GM12865 (cell line): ENCODE results near the gene CDH4.

Source experiments
- DNase-seq: peaks from one replicate; pipeline ENCODE4 v3.0.0; 2010; ENCODE audit warnings: low read depth
- H3K4me3 ChIP-seq: 2 replicates; pipeline ENCODE4 v1.5.1; 2011; ENCODE audit warnings: mild to moderate bottlenecking, low read depth, low read length, control low read depth
- TF ChIP-seq, protein P1 (sequence below): IDR thresholded peaks from 2 replicates; pipeline ENCODE4 v1.5.1; 2011; ENCODE audit warnings: low read length, control low read depth, low read depth, inconsistent platforms; ENCODE audit not compliant: insufficient read depth; ENCODE audit errors: missing control alignments

CDH4 gene

GRCh38 chr20:61986762-61987321 lies 734.8 kb downstream of the CDH4 start:
- H3K4me3 ChIP-seq = no peak overlapping the region
- TF ChIP-seq, protein P1, sequence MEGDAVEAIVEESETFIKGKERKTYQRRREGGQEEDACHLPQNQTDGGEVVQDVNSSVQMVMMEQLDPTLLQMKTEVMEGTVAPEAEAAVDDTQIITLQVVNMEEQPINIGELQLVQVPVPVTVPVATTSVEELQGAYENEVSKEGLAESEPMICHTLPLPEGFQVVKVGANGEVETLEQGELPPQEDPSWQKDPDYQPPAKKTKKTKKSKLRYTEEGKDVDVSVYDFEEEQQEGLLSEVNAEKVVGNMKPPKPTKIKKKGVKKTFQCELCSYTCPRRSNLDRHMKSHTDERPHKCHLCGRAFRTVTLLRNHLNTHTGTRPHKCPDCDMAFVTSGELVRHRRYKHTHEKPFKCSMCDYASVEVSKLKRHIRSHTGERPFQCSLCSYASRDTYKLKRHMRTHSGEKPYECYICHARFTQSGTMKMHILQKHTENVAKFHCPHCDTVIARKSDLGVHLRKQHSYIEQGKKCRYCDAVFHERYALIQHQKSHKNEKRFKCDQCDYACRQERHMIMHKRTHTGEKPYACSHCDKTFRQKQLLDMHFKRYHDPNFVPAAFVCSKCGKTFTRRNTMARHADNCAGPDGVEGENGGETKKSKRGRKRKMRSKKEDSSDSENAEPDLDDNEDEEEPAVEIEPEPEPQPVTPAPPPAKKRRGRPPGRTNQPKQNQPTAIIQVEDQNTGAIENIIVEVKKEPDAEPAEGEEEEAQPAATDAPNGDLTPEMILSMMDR = no peak
- no peak for DNase-seq

GRCh38 chr20:61988665-61989064 lies 736.6 kb downstream of the CDH4 start:
- H3K4me3 ChIP-seq = no peak overlapping the region
- TF ChIP-seq, protein P1 = no peak
- DNase-seq = no peak

DNA sequence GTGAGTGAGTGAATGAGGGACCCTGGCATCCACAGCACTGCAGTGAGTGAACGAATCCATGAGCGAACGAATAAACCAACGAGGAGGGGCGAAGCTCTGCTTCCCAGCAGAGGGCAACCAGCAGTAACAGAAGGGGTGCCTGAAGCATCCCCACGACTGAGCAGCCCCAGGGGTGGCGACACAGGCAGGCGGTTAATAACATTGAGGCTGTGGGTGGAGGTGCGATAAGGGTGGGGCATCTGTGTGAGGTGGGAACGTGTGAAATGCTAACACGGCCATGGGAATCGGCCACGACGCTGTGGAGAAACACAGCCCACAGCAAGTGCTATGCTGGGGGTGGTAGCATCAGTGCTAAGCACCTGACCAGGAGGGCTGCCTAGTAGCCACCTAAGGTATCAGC lies 737.7 kb downstream of the CDH4 start:
- H3K4me3 ChIP-seq = no peak overlapping the region
- TF ChIP-seq, protein P1 = no peak
- no peak for DNase-seq
